Measurements from ENCODE around the gene ZNF506.

DNA sequence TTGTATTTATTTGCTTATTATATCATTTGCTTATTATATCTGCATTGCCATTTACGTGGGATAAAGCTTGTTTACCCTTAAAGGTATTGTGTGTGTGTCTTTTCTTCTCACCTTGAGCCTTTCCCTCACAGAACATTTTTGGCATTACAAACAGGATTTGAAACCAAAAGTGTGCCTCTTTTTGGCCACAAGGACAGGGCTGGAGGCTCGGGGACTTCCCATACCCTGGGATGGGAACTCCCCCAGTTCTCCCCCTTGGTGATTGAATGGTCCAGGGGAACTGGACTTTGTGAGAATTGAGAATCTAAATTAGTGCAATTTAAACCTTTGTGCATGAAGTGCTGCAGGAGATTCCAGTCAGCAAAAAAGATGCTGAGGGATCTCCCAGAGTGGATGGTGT, 2.4 kb upstream of the ZNF506 start:
- TF ChIP-seq, protein P1, sequence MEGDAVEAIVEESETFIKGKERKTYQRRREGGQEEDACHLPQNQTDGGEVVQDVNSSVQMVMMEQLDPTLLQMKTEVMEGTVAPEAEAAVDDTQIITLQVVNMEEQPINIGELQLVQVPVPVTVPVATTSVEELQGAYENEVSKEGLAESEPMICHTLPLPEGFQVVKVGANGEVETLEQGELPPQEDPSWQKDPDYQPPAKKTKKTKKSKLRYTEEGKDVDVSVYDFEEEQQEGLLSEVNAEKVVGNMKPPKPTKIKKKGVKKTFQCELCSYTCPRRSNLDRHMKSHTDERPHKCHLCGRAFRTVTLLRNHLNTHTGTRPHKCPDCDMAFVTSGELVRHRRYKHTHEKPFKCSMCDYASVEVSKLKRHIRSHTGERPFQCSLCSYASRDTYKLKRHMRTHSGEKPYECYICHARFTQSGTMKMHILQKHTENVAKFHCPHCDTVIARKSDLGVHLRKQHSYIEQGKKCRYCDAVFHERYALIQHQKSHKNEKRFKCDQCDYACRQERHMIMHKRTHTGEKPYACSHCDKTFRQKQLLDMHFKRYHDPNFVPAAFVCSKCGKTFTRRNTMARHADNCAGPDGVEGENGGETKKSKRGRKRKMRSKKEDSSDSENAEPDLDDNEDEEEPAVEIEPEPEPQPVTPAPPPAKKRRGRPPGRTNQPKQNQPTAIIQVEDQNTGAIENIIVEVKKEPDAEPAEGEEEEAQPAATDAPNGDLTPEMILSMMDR (IDR thresholded peaks at IDR 0.05): no peak
- TF ChIP-seq POLR2A (IDR thresholded peaks at IDR 0.05): no peak

Data from heart left ventricle (tissue), 13 donors.